HG03196 (cell line): ENCODE results near the gene VPS37D.
"Not testable (repeated sequence)": the region's sequence is repeated elsewhere in the genome, so short reads cannot be mapped to it uniquely, and the experiment has no call there.

ENCODE experiments used
- ATAC-seq: cut with Tn5 transposase; IDR thresholded peaks from one replicate; pipeline ENCODE4 v1.9.1; 2021; ENCODE audit not compliant: unreplicated experiment

VPS37D gene

GRCh38 chr7:73705551-73705920 is 37.9 kb downstream of the VPS37D start:
- ATAC-seq, result no peak

- ATAC-seq, result no peak
Measured at GRCh38 chr7:73706126-73707044, 38.8 kb downstream of the VPS37D start.

- peak; percentile 51 for ATAC-seq
Measured at GRCh38 chr7:73707045-73707631, 39.5 kb downstream of the VPS37D start.

GRCh38 chr7:73708961-73709549 is 41.4 kb downstream of the VPS37D start:
- ATAC-seq, result no peak

GRCh38 chr7:73712773-73713172 is 45.1 kb downstream of the VPS37D start:
- ATAC-seq, result no peak

- not testable (repeated sequence) for ATAC-seq
Measured at GRCh38 chr7:73713319-73713718, 45.7 kb downstream of the VPS37D start.

- no peak for ATAC-seq
Measured at GRCh38 chr7:73715648-73716317, 48.2 kb downstream of the VPS37D start.

GRCh38 chr7:73716318-73716890 is 48.8 kb downstream of the VPS37D start:
- ATAC-seq, result no peak

GRCh38 chr7:73717025-73717807 is 49.6 kb downstream of the VPS37D start:
- ATAC-seq, result no peak

GRCh38 chr7:73717991-73718405 is 50.4 kb downstream of the VPS37D start:
- ATAC-seq, result no peak

- ATAC-seq, result no peak
Measured at GRCh38 chr7:73718438-73718881, 50.8 kb downstream of the VPS37D start.

GRCh38 chr7:73718905-73719805 is 51.5 kb downstream of the VPS37D start, which contains the start of gene STX1A:
TSS of gene STX1A (minus strand) at chr7:73719669. CDS start at chr7:73719631, 38 bp downstream.
- ATAC-seq, result no peak

- ATAC-seq, result no peak
Measured at GRCh38 chr7:73719806-73720169, 52.2 kb downstream of the VPS37D start.

GRCh38 chr7:73720443-73720842 is 52.8 kb downstream of the VPS37D start:
- ATAC-seq, result not testable (repeated sequence)

- no peak for ATAC-seq
Measured at GRCh38 chr7:73721377-73721817, 53.8 kb downstream of the VPS37D start.
